Activated naive CD4-positive, alpha-beta T cell treated with Interleukin-2 at 50 U/mL for 16 hours (primary cell): ENCODE measurements around the gene RTN4IP1.
"Not testable (repeated sequence)": the region's sequence is repeated elsewhere in the genome, so short reads cannot be mapped to it uniquely, and the experiment has no call there.

Experiments
- DNase-seq: peaks from one replicate; pipeline ENCODE4 v3.0.0-alpha.2; 2020

RTN4IP1 gene

DNA sequence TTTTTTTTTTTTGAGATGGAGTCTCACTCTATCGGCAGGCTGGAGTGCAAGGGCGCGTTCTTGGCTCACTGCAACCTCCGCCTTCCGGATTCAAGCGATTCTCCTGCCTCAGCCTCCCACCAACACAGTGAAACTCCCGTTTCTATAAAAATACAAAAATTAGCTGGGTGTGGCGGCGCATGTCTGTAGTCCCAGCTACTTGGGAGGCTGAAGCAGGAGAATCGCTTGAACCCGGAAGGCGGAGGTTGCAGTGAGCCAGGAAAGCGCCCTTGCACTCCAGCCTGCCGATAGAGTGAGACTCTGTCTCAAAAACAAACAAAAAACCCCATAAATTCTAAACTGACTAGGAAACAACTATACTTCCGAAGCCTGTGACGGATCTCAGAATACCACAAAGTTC lies 1.5 kb downstream of the RTN4IP1 start:
- not testable (repeated sequence) for DNase-seq

DNA sequence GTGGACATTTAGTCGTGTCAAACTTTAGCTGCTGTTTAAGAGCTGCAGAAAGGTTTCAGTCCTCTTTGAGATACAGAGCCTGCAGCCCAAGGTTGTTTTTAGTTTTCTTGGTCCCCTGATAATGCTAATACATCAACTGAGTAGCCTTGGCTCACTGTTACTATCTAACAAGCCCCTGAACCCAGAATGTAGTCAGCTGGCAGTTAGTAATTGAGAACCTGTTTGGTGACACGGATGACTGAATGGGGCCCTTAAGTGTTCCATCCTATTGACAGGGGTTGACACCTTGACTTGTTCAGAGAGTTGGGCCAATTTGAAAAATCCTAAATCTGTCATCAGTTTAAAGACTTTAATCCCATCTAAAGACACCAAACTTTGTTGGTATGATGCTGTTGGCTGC lies 2.8 kb downstream of the RTN4IP1 start:
- DNase-seq = no peak

DNA sequence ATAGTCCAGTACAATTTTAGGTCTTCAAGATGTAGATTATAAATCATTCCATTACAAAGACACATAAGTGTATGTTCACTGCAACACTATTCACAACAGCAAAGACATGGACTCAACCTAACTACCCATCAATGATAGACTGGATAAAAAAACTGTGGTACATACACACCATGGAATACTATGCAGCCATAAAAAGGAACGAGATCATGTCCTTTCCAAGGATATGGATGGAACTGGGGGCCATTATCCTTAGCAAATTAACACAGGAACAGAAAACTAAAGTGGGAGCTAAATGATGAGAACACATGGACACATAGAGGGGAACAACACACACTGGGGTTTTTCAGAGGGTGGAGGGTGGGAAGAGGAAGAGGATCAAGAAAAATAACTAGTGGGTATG lies 6.3 kb downstream of the RTN4IP1 start:
- DNase-seq = no peak

DNA sequence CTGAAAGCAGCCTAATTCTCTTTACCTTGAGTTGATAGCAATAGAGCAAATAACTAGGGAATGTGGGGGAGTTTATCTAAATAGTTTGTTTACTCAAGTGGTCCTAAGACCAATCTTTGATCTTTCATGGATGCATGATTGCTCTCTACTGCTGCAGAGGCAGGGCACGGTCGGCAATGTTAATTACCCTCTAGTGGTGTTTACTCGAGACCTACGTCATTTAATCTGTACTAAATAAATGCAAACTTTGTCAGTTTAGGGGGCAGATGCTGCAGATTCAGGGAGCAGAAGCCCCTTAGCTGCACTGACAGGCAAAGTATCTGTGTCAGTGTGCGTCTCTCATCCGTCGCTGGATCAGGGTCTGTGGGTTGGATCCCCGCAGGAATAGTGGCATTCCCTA lies 6.9 kb downstream of the RTN4IP1 start:
- DNase-seq = no peak

DNA sequence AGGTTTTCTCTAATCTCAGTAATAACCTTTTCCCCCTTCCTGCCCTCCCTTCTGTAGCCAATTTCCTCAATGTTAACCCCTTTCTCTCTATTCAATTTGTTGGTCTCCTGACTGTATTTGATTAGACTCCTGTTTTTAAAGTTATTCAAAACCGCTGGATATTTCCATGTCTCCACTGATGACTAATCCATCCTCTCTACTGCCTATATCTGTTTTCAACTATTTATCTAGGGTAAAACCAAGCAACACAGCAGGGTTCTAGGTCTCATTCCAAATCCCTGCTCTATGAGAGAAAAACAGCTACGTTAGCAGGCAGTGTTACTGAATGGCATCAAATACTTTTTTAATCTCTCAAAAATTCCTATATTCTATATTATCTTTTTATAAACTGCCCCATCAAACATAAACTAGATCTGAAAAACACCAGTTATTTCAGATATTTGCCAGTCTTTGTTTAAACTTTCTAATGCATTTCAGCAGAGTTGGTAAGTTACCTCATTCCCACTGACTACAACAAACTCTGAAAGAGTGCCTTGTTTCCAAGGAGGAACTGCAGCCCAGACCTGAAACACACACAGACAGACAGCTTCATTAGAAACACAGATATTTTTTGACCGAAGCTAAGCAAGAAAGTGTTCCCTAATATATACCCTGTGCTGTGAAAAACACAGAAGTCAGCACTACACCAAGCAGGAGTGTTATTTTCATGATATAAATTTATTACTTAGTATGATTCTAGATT lies 8.2 kb downstream of the RTN4IP1 start:
- no peak for DNase-seq

DNA sequence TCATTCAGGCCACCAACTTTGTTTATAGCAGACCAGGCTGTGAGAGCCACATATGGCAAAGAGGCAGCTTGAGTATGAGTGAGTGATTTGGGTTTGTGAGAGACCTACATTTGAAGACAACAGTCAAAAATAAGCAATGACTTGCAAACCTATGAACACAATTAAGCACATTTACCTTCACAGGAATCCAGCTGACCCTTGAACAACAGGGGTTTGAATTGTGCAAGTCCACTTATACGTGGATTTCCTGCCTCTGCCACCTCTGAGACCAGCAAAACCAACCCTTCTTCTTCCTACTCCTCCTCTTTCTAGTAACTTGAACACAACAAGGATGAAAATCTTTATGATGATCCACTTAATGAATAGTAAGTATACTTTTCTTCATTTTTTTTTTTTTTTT lies 10.1 kb downstream of the RTN4IP1 start:
- no peak for DNase-seq

DNA sequence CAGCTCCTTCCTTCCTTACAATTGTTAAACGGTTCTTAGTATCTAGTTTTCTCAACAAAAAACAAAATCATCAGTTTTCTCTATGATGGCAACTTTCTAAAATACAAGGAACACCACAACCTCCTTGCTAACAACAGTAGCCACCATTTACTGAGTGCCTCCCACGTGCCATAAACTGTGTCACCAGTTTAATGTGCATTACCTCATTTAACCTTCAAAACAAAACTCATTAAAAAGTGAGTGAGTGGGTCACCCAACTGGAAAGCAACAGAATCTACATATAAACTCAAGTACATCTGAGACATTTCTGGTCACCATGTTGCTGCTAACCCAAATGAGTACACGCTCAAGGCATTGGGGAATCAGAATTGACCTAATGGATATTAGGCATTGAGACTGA lies 11.0 kb downstream of the RTN4IP1 start:
- no peak for DNase-seq

DNA sequence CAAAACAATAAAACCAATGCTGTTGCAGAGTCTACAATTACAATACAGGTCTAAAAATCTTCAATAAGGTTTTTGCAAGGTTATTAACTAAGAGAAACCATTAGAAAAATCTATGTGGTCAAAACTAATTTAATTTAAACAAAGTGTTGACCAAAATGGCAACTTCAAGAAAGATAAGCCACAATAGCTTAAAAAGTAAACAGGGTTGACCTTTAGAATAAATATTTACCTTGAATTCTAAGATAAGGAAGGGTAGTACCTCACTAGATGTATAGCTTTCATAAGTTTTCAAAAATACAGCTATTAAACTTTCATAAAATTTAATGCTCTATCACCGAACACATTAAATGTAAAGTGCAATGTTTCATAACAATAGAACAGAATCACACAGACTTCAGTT lies 11.4 kb downstream of the RTN4IP1 start:
- DNase-seq = no peak

DNA sequence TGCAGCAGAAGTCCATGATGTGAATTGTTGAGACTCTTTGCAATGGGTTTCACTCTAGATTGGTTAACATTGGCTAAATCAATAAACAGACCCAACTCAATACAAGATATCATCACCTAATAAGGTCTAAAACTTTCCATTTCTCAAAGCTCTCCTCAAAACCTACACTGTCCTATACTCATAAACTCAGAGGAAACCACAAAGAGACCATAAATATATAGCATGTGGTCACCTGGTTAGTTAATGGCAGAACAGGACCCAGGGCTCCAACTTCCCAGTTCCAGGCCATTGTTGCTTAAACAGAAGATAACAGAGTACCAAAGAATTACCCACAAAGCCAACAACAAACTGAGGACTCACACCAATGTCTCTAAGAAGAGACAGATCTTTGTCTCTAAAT lies 12.0 kb downstream of the RTN4IP1 start:
- DNase-seq = no peak

DNA sequence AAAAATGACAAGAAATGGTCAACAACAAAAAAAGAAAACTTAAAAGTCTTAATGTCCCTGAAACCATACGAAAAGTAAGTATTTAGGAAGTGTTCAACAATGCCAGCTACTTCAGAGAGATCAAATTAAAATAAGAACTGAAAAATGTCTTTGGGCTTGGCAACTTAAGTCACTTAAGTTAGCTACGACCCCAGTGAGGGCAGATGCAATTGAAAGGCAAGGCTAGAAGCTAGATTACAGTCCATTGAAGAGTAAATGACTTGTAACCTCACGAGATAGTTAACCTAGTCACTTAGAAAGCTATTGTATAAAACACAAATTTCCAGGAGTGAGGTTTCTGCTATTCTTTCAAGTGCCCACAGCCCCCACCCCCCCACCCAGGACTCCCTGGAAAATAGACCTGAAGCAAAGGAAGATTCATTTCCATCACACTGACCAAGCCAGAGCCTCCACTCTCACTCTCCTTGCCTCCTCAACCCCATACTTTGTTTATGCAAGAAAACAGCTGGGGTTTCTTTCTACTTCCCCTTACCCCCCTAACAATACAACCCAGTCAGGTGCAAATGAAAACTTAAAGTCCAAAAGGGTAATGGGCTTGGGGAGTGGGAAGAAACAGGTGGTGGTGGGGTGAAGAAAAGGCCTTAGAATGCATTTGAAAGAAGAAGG lies 14.6 kb downstream of the RTN4IP1 start:
- DNase-seq = no peak

DNA sequence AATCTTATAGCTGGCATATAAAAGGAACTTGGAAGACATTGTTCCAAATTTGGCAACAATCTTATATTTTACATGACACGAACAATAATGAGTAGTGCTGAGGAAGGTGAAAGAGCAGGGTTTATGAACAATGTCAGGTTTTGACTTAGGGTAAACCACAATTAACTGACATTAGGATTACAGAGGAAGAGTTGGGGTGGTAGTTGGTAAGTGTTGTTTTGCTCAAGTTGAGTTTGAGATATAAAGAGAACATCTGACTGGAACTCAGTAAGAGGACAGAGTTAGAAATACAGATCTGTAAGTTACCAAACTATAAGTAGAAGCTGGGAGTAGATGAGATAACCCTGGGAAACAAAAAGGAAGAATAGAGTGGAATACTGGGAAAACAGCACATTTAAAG lies 15.1 kb downstream of the RTN4IP1 start:
- DNase-seq = no peak

DNA sequence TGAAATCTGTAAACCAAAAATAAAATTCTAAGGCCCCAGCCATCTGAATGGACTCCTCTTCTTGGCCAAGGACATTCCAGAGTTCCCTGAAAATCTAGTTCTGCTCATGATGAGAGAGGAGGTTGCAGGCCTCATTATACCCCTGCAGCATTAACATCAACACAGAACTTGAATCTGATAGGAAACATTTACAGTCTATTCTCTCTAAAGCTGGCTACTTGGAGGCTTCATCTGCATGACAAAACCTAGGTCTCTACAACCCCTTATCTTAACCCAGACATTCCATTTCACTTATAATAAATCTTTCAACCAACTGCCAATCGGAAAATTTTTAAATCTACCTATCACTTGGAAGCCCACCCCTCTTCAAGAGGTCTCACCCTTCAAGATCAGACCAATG lies 15.7 kb downstream of the RTN4IP1 start:
- no peak for DNase-seq

DNA sequence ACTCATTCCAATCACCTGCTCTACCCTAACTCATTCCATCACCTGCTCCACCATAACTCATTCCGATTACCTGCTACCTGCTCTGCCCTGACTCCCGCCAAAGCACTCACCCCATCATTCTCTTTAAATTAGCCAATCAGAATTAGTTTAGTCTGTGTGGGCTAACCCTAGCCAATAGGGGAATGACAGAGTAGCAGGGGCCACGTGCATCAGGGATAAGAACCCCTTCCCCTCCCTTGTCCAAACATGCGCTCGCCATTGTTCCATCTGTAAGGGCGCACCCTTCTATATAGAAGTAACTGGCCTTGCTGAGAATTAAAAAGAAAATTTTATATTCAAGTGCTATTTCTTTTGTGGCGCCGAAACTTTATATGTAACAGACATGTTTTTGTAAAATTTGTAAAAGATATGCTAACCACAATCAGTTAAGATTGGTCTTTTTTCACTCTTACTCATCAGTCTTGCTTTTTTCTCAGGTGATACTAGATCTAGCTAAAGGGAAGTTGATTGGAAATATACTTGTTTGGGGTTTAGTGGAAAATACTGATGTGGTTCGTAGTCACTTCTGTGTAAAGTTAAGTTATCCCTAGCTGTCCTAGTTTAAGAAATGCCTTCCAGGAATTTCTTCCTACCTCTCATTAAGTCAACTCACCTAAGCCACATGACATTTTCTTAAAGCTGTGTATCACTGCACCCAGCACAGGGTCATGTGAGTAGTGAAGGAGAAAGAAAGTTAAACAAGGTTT lies 16.5 kb downstream of the RTN4IP1 start:
- DNase-seq = no peak

DNA sequence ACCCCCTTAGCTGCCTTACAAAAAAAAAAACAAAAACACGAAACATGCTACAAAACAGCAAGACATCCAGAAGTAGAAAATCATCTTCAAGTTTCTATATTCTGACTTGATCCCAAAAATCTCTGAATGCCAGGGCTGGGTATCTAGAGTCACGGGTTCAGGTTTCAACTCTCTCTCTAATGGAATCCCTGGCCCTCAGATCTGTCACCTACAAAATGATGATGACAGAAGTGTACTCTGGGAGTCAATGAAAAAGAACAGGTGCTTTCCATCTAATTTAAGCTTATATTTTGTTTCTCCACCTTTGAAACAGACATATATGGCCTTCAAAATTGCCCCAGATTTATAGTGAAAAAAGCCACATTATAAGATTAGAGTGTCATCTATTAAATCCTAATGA lies 18.3 kb downstream of the RTN4IP1 start:
- no peak for DNase-seq

DNA sequence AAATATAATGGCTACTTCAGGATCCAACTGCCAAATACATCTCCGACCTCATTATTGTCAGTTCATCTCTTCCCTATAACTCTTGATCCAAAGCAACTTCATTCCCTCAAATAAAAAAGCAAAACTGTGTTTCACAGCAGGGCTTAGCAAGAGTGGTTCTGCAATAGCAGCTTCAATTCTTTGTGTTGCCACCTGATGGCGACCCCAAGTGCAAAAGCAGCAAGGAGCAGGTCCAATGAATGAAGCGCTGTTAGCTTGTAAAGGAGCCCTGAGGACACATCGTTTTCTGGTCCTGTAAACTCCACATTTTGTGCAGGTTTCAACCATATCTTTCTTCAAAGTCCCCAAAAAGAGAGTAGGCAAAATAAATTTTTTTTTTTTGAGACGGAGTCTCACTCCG lies 19.6 kb downstream of the RTN4IP1 start:
- DNase-seq = no peak

DNA sequence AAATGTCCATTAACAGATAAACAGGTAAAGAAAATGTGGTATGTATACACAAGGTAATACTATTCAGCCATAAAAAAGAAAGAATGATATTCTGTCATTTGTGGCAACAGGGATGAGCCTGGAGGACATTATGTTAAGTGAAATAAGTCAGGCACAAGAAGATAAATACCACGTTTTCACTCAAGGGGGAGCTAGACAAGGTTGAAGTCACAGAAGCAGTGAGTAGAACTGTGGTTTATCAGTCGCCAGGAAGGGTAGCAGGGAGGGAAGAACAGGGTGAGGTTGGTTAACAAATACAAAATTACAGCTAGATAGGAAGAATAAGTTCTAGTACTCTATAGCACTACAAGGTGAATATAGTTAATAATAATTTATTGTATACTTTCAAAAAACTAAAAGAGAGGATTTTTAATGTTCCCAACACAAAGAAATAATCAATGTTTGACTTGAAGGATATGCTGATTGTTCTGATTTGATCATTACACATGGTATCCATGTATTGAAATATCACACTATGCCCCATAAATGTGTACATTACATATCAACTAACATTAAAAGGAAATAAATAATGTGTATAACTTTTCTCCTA lies 21.1 kb downstream of the RTN4IP1 start:
- DNase-seq = peak; percentile 5

DNA sequence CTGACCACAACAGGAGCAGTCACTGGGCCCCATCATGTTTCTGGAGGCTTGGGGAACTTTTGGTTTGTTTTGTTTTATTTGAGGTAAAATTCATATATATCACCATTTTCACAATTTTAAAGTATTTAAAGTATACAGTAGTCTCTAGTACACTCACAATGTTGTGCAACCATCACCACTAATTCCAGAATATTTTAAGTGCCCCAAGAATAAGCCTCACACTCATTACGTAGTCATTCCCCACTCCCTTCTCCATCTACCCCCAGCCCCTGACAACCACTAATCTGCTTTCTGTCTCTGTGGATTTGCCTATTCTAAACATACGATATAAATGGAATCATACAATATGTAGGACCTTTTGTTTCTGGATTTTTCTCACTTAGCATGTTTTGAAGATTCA lies 29.0 kb downstream of the RTN4IP1 start:
- no peak for DNase-seq

DNA sequence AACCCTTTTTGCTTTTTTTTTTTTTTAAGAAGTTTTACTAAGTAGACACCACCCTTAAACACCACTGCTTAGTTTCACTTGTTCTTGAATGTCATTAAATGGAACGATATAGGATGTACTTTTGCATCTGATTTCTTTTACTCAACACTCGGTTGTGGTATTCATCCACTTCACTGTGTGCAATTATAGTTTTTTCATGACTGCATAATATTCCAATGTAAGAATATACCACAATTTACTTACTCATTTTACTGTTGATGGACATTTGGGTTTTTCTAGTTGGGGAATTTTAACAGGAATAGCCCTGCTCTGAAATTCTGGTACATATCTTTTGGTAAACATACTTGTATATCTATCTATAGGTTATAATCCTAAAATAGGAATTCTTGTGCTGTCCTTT lies 29.9 kb downstream of the RTN4IP1 start:
- DNase-seq = no peak

DNA sequence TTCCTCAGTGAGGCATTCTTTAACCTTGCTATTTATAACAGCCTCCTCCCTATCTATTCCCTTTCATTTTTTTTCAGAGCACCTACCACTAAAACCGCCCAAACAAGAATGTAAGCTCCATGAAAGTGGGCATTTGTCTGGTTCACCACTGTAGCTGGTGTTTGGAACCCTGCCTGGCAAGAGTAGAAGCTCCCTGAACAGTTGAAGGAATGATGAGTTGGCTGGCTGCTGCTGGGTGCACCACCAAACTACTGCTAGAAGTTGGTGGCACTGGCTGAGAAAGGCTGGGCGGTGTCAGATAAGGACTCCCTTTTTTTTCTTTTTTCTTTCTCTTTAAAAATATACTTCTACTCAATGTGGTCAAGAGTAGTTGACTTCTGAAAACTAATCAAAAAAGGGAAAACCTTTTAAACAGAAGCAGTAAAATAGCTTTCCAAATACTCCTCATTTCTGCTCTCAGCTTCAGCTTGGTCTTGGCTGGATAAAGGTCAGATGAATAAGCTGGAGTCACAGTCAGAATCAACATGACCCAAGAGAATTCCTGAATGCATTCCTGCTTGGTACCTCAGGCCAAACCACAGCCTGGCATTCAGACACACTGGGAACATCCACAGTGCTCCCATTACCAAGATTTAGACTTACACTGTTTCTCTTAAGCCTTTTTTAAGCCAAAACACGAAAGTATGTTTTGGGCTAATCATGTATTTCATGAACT lies 38.0 kb downstream of the RTN4IP1 start:
- no peak for DNase-seq

DNA sequence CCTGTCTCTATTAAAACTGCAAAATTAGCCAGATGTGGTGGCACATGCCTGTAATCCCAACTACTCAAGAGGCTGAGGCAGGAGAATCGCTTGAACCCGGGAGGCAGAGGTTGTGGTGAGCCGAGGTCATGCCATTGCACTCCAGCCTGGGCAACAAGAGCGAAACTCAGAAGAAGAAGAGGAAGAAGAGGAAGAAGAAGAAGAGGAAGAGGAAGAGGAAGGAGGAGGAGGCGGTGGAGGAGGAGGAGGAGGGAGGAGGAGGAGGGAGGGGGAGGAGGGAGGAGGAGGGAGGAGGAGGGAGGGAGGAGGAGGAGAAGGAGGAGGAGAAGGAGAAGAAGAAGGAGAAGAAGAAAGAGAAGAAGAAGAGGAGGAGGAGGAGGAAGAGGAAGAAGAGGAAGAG lies 40.4 kb downstream of the RTN4IP1 start:
- not testable (repeated sequence) for DNase-seq

DNA sequence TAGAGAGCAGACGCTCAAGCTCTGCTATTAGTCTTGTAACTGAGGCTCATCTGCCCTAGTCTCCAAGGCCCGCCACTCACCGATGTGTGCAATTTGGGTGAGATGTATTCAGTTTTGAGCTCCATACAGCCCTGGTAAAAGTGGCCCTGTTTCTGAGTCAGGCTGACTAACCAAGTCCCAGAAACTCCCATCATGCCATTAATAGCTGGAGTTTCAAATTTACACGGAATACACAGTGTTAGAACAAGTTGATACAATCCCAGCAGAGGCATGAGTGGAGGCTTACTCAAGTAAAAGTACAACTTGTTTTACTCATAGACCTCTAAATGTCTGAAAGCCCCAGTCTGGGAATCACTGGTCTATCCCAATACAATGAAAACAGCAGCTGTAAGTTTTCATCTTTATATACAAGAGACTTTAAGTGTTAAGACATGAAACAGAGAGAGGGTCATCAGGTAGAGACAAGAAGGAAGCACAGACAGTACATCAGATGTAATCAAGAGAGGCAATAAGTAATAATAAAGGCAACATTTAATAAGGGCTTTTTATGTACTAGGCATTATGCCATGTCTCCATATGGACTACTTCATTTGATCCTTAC lies 42.4 kb downstream of the RTN4IP1 start:
- no peak for DNase-seq

DNA sequence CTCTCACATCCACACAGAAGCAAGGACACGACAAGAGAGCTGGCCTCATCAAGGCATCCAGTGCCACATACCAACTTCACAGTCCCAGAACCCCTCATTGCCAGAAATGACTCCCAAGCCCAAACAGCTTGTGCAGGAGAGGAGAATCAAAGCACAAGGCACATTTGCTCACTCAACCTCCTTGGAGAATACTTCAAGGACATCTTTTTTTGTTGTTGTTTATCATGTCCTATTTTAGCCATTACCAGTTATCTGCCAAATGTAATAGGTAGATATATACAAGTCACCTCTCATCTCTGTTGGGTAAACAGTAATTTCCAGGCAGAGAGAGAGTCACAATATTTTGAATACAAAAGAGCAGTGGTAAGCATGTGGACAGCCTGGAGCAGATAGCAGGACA lies 47.8 kb downstream of the RTN4IP1 start:
- DNase-seq = no peak

DNA sequence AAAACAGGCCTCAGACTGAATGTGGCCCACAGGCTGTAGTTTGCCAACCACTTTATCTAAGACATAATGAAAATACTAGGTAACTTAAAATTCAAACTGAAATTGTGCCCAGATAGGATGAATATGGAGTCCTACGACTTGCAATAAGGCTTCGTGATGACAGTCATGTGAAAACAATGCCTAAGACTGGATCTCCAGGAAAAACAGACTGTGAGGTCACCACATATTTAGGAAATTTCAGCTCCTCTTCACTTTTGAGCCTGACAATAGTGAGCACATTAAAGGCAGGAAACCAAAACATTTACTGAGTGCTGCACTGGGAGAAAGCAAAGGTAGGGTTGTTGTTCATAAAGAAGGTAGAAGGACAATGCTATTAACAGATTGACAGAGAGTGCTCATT lies 50.0 kb downstream of the RTN4IP1 start:
- no peak for DNase-seq
